HL-60 (cell line): ENCODE results near the gene LTB4R2.

Experiments
- DNase-seq, 2 experiments: peaks; one replicate each; pipeline ENCODE4 v3.0.0-alpha.2; 2010 to 2020; ENCODE audit warnings: low read depth in 1 of 2, low spot score in 1 of 2
- H3K27ac ChIP-seq: fragments of 250-450 bp; sonication (Bioruptor Pico); replicated peaks from 2 replicates; pipeline ENCODE4 v1.5.1; 2020; ENCODE audit warnings: mild to moderate bottlenecking, moderate library complexity
- H3K27me3 ChIP-seq: fragments of 250-450 bp; sonication (Bioruptor Pico); 2 replicates; pipeline ENCODE4 v1.5.1; 2021; ENCODE audit warnings: mild to moderate bottlenecking, moderate library complexity; ENCODE audit not compliant: insufficient read depth, poor library complexity, severe bottlenecking
- H3K4me3 ChIP-seq: replicated peaks from 2 replicates; pipeline ENCODE4 v1.5.1; 2011; ENCODE audit warnings: mild to moderate bottlenecking, control low read depth, low read length; ENCODE audit not compliant: insufficient read depth
- GABPA ChIP-seq: IDR thresholded peaks from 2 replicates; pipeline ENCODE4 v1.6.1; 2012; ENCODE audit warnings: low read depth
- POLR2AphosphoS5 ChIP-seq: IDR thresholded peaks from 2 replicates; pipeline ENCODE4 v1.6.1; 2012; ENCODE audit warnings: low read depth
- SPI1 ChIP-seq: IDR thresholded peaks from 2 replicates; pipeline ENCODE4 v1.6.1; 2012; ENCODE audit warnings: low read depth, mild to moderate bottlenecking, borderline replicate concordance
- TF ChIP-seq, protein P1 (sequence below): IDR thresholded peaks from one replicate; pipeline ENCODE4 v1.5.1; 2011; ENCODE audit warnings: low read length, control low read depth, inconsistent platforms; ENCODE audit not compliant: insufficient read depth
- TF ChIP-seq, protein P2 (sequence below): IDR thresholded peaks from 2 replicates; pipeline ENCODE4 v1.6.1; 2012; ENCODE audit warnings: low read depth; ENCODE audit not compliant: insufficient replicate concordance

Gene LTB4R2

DNA sequence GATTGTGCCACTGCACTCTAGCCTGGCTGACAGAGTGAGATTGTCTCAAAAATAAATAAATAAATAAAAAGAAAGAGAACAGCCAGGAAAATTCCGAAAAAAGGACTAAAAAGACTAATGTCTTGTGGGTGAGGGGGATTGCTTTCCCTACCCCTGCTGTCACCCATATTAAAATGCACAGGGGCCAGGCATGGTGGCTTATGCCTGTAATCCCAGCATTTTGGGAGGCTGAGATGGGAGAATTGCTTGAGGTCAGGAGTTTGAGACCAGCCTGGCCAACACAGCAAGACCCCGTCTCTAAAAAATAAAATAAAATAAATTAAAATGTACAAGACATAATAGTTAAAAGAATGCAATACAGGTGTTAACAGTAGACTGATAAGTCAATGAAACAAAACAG is 16.4 kb upstream of the LTB4R2 start:
- TF ChIP-seq GABPA = no peak
- no peak for TF ChIP-seq SPI1
- TF ChIP-seq, protein P1, sequence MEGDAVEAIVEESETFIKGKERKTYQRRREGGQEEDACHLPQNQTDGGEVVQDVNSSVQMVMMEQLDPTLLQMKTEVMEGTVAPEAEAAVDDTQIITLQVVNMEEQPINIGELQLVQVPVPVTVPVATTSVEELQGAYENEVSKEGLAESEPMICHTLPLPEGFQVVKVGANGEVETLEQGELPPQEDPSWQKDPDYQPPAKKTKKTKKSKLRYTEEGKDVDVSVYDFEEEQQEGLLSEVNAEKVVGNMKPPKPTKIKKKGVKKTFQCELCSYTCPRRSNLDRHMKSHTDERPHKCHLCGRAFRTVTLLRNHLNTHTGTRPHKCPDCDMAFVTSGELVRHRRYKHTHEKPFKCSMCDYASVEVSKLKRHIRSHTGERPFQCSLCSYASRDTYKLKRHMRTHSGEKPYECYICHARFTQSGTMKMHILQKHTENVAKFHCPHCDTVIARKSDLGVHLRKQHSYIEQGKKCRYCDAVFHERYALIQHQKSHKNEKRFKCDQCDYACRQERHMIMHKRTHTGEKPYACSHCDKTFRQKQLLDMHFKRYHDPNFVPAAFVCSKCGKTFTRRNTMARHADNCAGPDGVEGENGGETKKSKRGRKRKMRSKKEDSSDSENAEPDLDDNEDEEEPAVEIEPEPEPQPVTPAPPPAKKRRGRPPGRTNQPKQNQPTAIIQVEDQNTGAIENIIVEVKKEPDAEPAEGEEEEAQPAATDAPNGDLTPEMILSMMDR = no peak
- TF ChIP-seq, protein P2, sequence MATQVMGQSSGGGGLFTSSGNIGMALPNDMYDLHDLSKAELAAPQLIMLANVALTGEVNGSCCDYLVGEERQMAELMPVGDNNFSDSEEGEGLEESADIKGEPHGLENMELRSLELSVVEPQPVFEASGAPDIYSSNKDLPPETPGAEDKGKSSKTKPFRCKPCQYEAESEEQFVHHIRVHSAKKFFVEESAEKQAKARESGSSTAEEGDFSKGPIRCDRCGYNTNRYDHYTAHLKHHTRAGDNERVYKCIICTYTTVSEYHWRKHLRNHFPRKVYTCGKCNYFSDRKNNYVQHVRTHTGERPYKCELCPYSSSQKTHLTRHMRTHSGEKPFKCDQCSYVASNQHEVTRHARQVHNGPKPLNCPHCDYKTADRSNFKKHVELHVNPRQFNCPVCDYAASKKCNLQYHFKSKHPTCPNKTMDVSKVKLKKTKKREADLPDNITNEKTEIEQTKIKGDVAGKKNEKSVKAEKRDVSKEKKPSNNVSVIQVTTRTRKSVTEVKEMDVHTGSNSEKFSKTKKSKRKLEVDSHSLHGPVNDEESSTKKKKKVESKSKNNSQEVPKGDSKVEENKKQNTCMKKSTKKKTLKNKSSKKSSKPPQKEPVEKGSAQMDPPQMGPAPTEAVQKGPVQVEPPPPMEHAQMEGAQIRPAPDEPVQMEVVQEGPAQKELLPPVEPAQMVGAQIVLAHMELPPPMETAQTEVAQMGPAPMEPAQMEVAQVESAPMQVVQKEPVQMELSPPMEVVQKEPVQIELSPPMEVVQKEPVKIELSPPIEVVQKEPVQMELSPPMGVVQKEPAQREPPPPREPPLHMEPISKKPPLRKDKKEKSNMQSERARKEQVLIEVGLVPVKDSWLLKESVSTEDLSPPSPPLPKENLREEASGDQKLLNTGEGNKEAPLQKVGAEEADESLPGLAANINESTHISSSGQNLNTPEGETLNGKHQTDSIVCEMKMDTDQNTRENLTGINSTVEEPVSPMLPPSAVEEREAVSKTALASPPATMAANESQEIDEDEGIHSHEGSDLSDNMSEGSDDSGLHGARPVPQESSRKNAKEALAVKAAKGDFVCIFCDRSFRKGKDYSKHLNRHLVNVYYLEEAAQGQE = no peak
- TF ChIP-seq POLR2AphosphoS5 = no peak
- no peaks in the 10 kb centered on the region for H3K27me3 ChIP-seq
- no peak overlapping the region for H3K4me3 ChIP-seq
- DNase-seq = no peak
- no peak overlapping the region for H3K27ac ChIP-seq

DNA sequence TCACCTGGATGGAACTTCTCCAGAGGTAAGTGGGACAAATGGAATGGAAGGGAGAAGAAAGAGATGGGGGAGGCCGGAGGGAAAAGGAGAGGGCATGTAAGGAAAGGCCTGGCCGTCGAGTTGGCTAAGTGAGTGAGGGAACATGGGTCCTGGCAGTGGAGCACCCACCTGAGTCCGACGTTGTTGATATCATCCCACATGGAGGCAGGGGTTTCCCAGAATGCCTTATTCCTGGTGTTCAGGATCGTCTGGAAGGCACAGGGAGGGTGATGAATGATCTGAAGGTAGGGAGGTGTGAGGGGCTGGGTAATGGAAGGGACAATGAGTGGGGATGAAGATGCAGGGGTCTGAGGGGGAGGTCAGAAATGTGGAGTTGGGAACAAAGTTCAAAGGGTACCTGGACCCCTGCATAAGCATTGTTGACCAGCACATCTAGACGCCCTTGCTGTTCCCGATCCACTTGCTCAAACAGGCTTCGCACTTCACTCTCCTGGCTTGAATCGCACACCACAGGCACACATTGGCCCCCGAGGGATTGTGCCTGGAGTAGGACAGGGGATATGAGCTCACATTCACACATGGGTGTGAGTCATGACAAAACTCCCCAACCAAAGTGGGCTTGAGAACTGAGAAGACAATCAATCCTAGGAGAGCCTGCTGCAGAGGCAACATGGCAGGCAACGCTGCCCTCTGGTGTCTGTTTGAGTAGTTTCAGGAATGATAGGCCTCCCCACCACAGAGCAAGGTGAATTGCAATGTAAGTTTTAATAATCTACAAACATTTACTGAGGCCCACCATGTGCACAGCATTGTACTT is 13.4 kb upstream of the LTB4R2 start:
- DNase-seq = peak; percentile 63 to 66
- TF ChIP-seq POLR2AphosphoS5 = no peak
- TF ChIP-seq, protein P1 = peak; percentile 70
- H3K4me3 ChIP-seq = no peak overlapping the region
- H3K27me3 ChIP-seq = no peaks in the 10 kb centered on the region
- H3K27ac ChIP-seq = no peak overlapping the region

DNA sequence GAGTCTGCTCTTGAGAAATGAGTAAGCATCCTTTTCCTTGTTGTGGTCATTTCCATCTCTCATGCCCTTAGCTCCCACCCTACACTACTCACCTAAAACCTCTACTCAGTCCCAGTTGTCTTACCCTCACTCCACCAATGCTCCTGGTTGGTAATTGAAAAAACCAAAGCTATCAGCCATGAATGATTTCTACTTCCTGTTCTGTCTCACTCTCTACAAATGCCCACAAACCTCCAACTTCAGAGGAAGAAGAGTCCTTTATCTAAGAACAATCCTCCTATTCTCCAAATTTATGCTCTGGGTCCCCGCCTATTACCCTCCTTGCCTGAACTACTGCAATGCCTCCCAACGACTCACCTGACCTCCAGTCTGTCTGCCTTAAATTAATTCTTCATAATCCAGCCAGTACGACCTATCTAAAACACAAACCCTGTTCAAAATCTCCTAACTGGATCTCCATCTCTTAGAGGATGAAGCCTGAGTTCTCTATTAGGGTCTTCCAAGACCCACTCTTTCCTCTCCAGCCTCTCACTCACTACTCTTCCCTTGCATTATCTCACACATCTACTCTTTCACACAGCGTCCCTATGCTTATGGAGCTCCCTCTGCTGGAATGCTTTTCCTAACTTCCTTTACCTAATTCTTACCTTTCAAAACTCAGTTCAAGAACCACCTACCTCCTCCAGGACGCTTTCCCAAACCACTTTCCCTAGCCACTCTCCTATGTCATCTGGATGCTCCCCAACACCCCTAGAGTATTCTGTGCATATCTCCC is 12.6 kb upstream of the LTB4R2 start:
- Histone ChIP-seq H3K27me3 (no peaks in the 10 kb centered on the region), H3K4me3 (no peak overlapping the region), H3K27ac (peak overlapping the region; percentile 5)
- DNase-seq = peak in 1 of 2 experiments; percentile 48
- TF ChIP-seq SPI1 = no peak
- TF ChIP-seq GABPA = no peak
- TF ChIP-seq, protein P2 = no peak
- TF ChIP-seq, protein P1 = peak; percentile 0
- no peak for TF ChIP-seq POLR2AphosphoS5
